K562 (cell line): ENCODE data around the gene PRKAR1B. TPM values are rescaled to one million over a fixed set of nuclear protein-coding genes. Genes with fewer than 3 reads are reported as not detected.

Experiments
- COPS2 ChIP-seq: fragments of 450-650 bp; conservative IDR thresholded peaks from 2 replicates; pipeline ENCODE4 v1.6.1; 2016; ENCODE audit warnings: mild to moderate bottlenecking, moderate library complexity
- CREB1 ChIP-seq, 2 experiments: sonication (generic) in 1 of 2; formaldehyde crosslinking in 1 of 2; IDR thresholded peaks; 2 replicates each; pipeline versions ENCODE4 v1.6.1 to v1.8.0; 2012 to 2022; ENCODE audit warnings: inconsistent platforms in 1 of 2, mild to moderate bottlenecking in 1 of 2, missing genetic modification reagents in 1 of 2, moderate library complexity in 1 of 2
- DNMT1 ChIP-seq: fragments of 450-650 bp; IDR thresholded peaks from 2 replicates; pipeline ENCODE4 v1.6.1; 2016; ENCODE audit warnings: antibody characterized with exemption, mild to moderate bottlenecking
- ERF ChIP-seq: fragments of 450-650 bp; formaldehyde crosslinking; IDR thresholded peaks from 2 replicates; pipeline ENCODE4 v1.4.0; 2020; ENCODE audit warnings: mild to moderate bottlenecking, mixed read lengths
- FOXP1 ChIP-seq: sonication (generic); formaldehyde crosslinking; IDR thresholded peaks from 2 replicates; pipeline ENCODE4 v1.8.0; 2022; ENCODE audit warnings: mild to moderate bottlenecking, missing genetic modification reagents
- LARP7 ChIP-seq: fragments of 450-650 bp; IDR thresholded peaks from 2 replicates; pipeline ENCODE4 v1.6.1; 2016
- NELFE ChIP-seq: IDR thresholded peaks from 2 replicates; pipeline ENCODE4 v1.6.1; 2011; ENCODE audit warnings: mild to moderate bottlenecking; ENCODE audit not compliant: insufficient read depth, insufficient read length
- SIRT6 ChIP-seq: IDR thresholded peaks from one replicate; pipeline ENCODE4 v1.6.1; 2012; ENCODE audit warnings: low read depth, mild to moderate bottlenecking, control low read depth, inconsistent platforms, low read length, moderate library complexity
- TEAD4 ChIP-seq, 2 experiments: sonication (generic) in 1 of 2; formaldehyde crosslinking in 1 of 2; IDR thresholded peaks; 2 replicates each; pipeline versions ENCODE4 v1.6.1 to v1.8.0; 2012 to 2022; ENCODE audit warnings: borderline replicate concordance in 1 of 2, inconsistent platforms in 1 of 2, low read length in 1 of 2, mild to moderate bottlenecking in 1 of 2, missing genetic modification reagents in 1 of 2
- TRIM28 ChIP-seq: fragments of 450-650 bp; IDR thresholded peaks from 2 replicates; pipeline ENCODE4 v1.6.1; 2017
- ZNF184 ChIP-seq: sonication (generic); formaldehyde crosslinking; IDR thresholded peaks from 2 replicates; pipeline ENCODE4 v1.5.0; 2020; ENCODE audit warnings: missing genetic modification reagents
- ZNF583 ChIP-seq: fragments of 250-450 bp; sonication (Bioruptor Pico); IDR thresholded peaks from 2 replicates; pipeline ENCODE4 v1.4.0; 2020
- ZNF780A ChIP-seq: fragments of 250-450 bp; sonication (Bioruptor Pico); IDR thresholded peaks from 2 replicates; pipeline ENCODE4 v1.5.0; 2021; ENCODE audit warnings: mild to moderate bottlenecking
- polyA plus RNA-seq, 8 experiments: library from polyadenylated mRNA; depleted of rRNA in 4 of 8; stranded (reverse) in 5 of 8; unstranded in 3 of 8; fragments of >200 nt; fragmentation: Nextera tagmentation in 2 of 8; fragmentation: Illumina TruSeq in 1 of 8; extraction: Ambion mirVana in 2 of 8; extraction: Trizol in 1 of 8; gene quantifications; 2 replicates each; pipeline versions ENCODE4 v1.2.1 to v1.2.3, GENCODE V29; 2011 to 2014; ENCODE audit warnings: inconsistent platforms in 1 of 8, missing spikeins in 1 of 8
- total RNA-seq, 7 experiments: library from RNA; depleted of rRNA in 6 of 7; stranded (reverse); fragments of >200 nt in 6 of 7; fragmentation: Illumina TruSeq in 2 of 7; extraction: Trizol in 2 of 7; gene quantifications; 2 replicates each; pipeline versions ENCODE4 v1.2.1 to v1.2.3, GENCODE V29; 2011 to 2021; ENCODE audit warnings: low replicate concordance in 1 of 7
- TF ChIP-seq, protein P1 (sequence below), 2 experiments: IDR thresholded peaks; 2 replicates each; pipeline ENCODE4 v1.6.1; 2012; ENCODE audit warnings: improper control_type of control experiment in 2 of 2, low read depth in 2 of 2, low read length in 2 of 2, borderline replicate concordance in 1 of 2
- TF ChIP-seq, protein P2 (sequence below): fragments of 250-450 bp; sonication (Bioruptor Pico); IDR thresholded peaks from 2 replicates; pipeline ENCODE4 v1.4.0; 2020; ENCODE audit warnings: mild to moderate bottlenecking, moderate library complexity
- TF ChIP-seq, protein P3 (sequence below): IDR thresholded peaks from 2 replicates; pipeline ENCODE4 v1.6.1; 2011; ENCODE audit not compliant: insufficient read length; ENCODE audit errors: extremely low read depth

PRKAR1B gene
- total and polyA plus RNA-seq, 9 of the 15 experiments (the other 6 are each of a cell fraction or from before 2014, with no cell fraction given), result 0.99 to 30.5 (median 12.7) TPM

DNA sequence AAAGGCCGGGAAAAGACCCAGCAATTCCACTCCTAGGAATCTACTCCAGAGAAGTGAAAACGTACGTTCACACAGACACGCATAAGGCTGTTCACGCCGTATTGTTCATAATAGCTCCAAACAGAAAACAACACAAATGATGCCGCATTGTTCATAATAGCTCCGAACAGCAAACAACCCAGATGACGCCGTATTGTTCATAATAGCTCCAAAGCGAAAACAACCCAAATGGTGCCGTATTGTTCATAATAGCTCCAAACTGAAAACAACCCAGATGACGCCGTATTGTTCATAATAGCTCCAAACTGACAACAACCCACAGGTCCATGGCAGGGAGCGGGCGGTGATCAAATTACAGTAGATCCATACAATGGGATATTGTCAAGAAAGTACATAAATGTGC lies 85.8 kb downstream of the PRKAR1B start (continued):
- TF ChIP-seq, protein P1, sequence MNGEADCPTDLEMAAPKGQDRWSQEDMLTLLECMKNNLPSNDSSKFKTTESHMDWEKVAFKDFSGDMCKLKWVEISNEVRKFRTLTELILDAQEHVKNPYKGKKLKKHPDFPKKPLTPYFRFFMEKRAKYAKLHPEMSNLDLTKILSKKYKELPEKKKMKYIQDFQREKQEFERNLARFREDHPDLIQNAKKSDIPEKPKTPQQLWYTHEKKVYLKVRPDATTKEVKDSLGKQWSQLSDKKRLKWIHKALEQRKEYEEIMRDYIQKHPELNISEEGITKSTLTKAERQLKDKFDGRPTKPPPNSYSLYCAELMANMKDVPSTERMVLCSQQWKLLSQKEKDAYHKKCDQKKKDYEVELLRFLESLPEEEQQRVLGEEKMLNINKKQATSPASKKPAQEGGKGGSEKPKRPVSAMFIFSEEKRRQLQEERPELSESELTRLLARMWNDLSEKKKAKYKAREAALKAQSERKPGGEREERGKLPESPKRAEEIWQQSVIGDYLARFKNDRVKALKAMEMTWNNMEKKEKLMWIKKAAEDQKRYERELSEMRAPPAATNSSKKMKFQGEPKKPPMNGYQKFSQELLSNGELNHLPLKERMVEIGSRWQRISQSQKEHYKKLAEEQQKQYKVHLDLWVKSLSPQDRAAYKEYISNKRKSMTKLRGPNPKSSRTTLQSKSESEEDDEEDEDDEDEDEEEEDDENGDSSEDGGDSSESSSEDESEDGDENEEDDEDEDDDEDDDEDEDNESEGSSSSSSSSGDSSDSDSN (IDR thresholded peaks at IDR 0.05; ENCODE audit: borderline replicate concordance in 1 of 2, low read depth in 2 of 2, low read length in 2 of 2), result no peak
- TF ChIP-seq TEAD4 (IDR thresholded peaks at IDR 0.05; ENCODE audit: low read length), result peak; percentile 36; the same call in 1 of the 2 replicates
- TF ChIP-seq TEAD4 (CRISPR knock-in tag; IDR thresholded peaks at IDR 0.05; ENCODE audit: borderline replicate concordance), result no peak
- TF ChIP-seq DNMT1, result no peak
- no peak for TF ChIP-seq FOXP1 (CRISPR knock-in tag)
- no peak for TF ChIP-seq LARP7
- peak; percentile 99 for TF ChIP-seq TRIM28
- TF ChIP-seq ZNF780A (CRISPR knock-in tag), result no peak
- no peak for TF ChIP-seq CREB1 (IDR thresholded peaks at IDR 0.05)
- no peak for TF ChIP-seq CREB1 (CRISPR knock-in tag; IDR thresholded peaks at IDR 0.05)
- no peak for TF ChIP-seq COPS2
- no peak for TF ChIP-seq SIRT6
- TF ChIP-seq NELFE, result no peak
- TF ChIP-seq, protein P2, sequence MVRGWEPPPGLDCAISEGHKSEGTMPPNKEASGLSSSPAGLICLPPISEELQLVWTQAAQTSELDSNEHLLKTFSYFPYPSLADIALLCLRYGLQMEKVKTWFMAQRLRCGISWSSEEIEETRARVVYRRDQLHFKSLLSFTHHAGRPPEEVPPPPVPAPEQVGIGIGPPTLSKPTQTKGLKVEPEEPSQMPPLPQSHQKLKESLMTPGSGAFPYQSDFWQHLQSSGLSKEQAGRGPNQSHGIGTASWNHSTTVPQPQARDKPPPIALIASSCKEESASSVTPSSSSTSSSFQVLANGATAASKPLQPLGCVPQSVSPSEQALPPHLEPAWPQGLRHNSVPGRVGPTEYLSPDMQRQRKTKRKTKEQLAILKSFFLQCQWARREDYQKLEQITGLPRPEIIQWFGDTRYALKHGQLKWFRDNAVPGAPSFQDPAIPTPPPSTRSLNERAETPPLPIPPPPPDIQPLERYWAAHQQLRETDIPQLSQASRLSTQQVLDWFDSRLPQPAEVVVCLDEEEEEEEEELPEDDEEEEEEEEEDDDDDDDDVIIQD (CRISPR knock-in tag), result no peak
- TF ChIP-seq, protein P3, sequence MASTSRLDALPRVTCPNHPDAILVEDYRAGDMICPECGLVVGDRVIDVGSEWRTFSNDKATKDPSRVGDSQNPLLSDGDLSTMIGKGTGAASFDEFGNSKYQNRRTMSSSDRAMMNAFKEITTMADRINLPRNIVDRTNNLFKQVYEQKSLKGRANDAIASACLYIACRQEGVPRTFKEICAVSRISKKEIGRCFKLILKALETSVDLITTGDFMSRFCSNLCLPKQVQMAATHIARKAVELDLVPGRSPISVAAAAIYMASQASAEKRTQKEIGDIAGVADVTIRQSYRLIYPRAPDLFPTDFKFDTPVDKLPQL, result no peak
- no peak for TF ChIP-seq ZNF583 (CRISPR knock-in tag)
- no peak for TF ChIP-seq ZNF184 (CRISPR knock-in tag)
- no peak for TF ChIP-seq ERF
